NCI-H2227 (cell line): Measurements from ENCODE around the gene COX20.
"Not testable (repeated sequence)": the region's sequence is repeated elsewhere in the genome, so short reads cannot be mapped to it uniquely, and the experiment has no call there.

Experiments
- DNase-seq: peaks from one replicate; lab custom pipeline; 2025; ENCODE audit not compliant: unreplicated experiment; lab: John Stamatoyannopoulos, UW

Gene COX20

GRCh38 chr1:244821134-244821533 lies 14.3 kb upstream of the COX20 start:
- no peak for DNase-seq

GRCh38 chr1:244822878-244823277 lies 12.6 kb upstream of the COX20 start:
- DNase-seq: no peak

GRCh38 chr1:244826712-244827111 lies 8.7 kb upstream of the COX20 start:
- no peak for DNase-seq

GRCh38 chr1:244830639-244831038 lies 4.8 kb upstream of the COX20 start:
- no peak for DNase-seq

GRCh38 chr1:244833260-244833659 lies 2.2 kb upstream of the COX20 start:
- DNase-seq: not testable (repeated sequence)

GRCh38 chr1:244833734-244834542 lies 1.5 kb upstream of the COX20 start:
- peak; percentile 80 for DNase-seq

GRCh38 chr1:244834543-244835275 lies 749 bp upstream of the COX20 start:
- DNase-seq: peak; percentile 96

- peak; percentile 39 for DNase-seq
Observed at GRCh38 chr1:244836135-244836521, 670 bp downstream of the COX20 start.

GRCh38 chr1:244836584-244836983 lies 1.1 kb downstream of the COX20 start:
- DNase-seq: no peak

GRCh38 chr1:244837597-244838258 lies 2.3 kb downstream of the COX20 start:
- DNase-seq: peak; percentile 32

GRCh38 chr1:244839656-244840055 lies 4.2 kb downstream of the COX20 start:
- no peak for DNase-seq

- DNase-seq: no peak
Observed at GRCh38 chr1:244840219-244840794, 4.8 kb downstream of the COX20 start.

GRCh38 chr1:244841273-244841927 lies 5.9 kb downstream of the COX20 start:
- DNase-seq: no peak

GRCh38 chr1:244843148-244843978 lies 7.9 kb downstream of the COX20 start:
- DNase-seq: no peak

- no peak for DNase-seq
Observed at GRCh38 chr1:244844155-244845121, 9.0 kb downstream of the COX20 start.

- DNase-seq: no peak
Observed at GRCh38 chr1:244846653-244847052, 11.2 kb downstream of the COX20 start.

GRCh38 chr1:244849189-244849866 lies 13.9 kb downstream of the COX20 start:
- DNase-seq: no peak

GRCh38 chr1:244850099-244850852 lies 14.8 kb downstream of the COX20 start:
- DNase-seq: no peak
